SK-N-SH (cell line): ENCODE data around the gene DKK1. TPM values are rescaled to one million over a fixed set of nuclear protein-coding genes. Genes with fewer than 3 reads are reported as not detected.

ENCODE experiments used
- CHD2 ChIP-seq: fragments of 150-350 bp; IDR thresholded peaks from 2 replicates; pipeline ENCODE4 v1.6.1; 2018; ENCODE audit warnings: low read length; ENCODE audit not compliant: partially characterized antibody
- CTCF ChIP-seq: fragments of 200-600 bp; sonication (generic); IDR thresholded peaks from 2 replicates; pipeline ENCODE4 v1.6.1; 2017; ENCODE audit warnings: antibody characterized with exemption, mild to moderate bottlenecking, moderate library complexity
- ELF1 ChIP-seq: IDR thresholded peaks from 2 replicates; pipeline ENCODE4 v1.4.0; 2012
- FOSL2 ChIP-seq: IDR thresholded peaks from 2 replicates; pipeline ENCODE4 v1.4.0; 2012; ENCODE audit warnings: low read depth, mild to moderate bottlenecking, moderate library complexity, borderline replicate concordance
- FOXJ3 ChIP-seq: sonication (generic); formaldehyde crosslinking; IDR thresholded peaks from 2 replicates; pipeline ENCODE4 v1.5.1; 2020; ENCODE audit warnings: mild to moderate bottlenecking, missing genetic modification reagents
- FOXM1 ChIP-seq: IDR thresholded peaks from 2 replicates; pipeline ENCODE4 v1.4.0; 2012; ENCODE audit warnings: low read depth, mild to moderate bottlenecking
- GABPA ChIP-seq: IDR thresholded peaks from 2 replicates; pipeline ENCODE4 v1.4.0; 2012; ENCODE audit warnings: low read depth, mild to moderate bottlenecking
- IRF3 ChIP-seq: fragments of 150-350 bp; IDR thresholded peaks from 2 replicates; pipeline ENCODE4 v1.6.1; 2016; ENCODE audit warnings: mild to moderate bottlenecking, low read depth, low read length
- JUND ChIP-seq: IDR thresholded peaks from 2 replicates; pipeline ENCODE4 v1.4.0; 2012
- MAX ChIP-seq: IDR thresholded peaks from 2 replicates; pipeline ENCODE4 v1.4.0; 2012; ENCODE audit warnings: low read depth
- MEF2A ChIP-seq: IDR thresholded peaks from 2 replicates; pipeline ENCODE4 v1.4.0; 2012; ENCODE audit warnings: low read depth, borderline replicate concordance
- NFIC ChIP-seq: IDR thresholded peaks from 2 replicates; pipeline ENCODE4 v1.4.0; 2012; ENCODE audit warnings: borderline replicate concordance
- NRF1 ChIP-seq: IDR thresholded peaks from 2 replicates; pipeline ENCODE4 v1.6.1; 2012; ENCODE audit warnings: low read depth, mild to moderate bottlenecking, low read length
- POLR2AphosphoS5 ChIP-seq: IDR thresholded peaks from 2 replicates; pipeline ENCODE4 v1.6.1; 2012; ENCODE audit warnings: low read depth, low read length
- RCOR1 ChIP-seq: fragments of 150-350 bp; IDR thresholded peaks from 2 replicates; pipeline ENCODE4 v1.6.1; 2017; ENCODE audit warnings: antibody characterized with exemption, low read length
- RXRA ChIP-seq: IDR thresholded peaks from 2 replicates; pipeline ENCODE4 v1.4.0; 2012; ENCODE audit warnings: low read depth, mild to moderate bottlenecking, borderline replicate concordance
- SIN3A ChIP-seq: IDR thresholded peaks from 2 replicates; pipeline ENCODE4 v1.6.1; 2012; ENCODE audit warnings: low read depth, mild to moderate bottlenecking, low read length, moderate library complexity, borderline replicate concordance
- SMC3 ChIP-seq: IDR thresholded peaks from 2 replicates; pipeline ENCODE4 v1.6.1; 2012; ENCODE audit warnings: low read depth, low read length, improper control_type of control experiment
- TAF1 ChIP-seq: IDR thresholded peaks from 2 replicates; pipeline ENCODE4 v1.6.1; 2012; ENCODE audit warnings: low read depth, mild to moderate bottlenecking, low read length, moderate library complexity, borderline replicate concordance
- TCF12 ChIP-seq: IDR thresholded peaks from 2 replicates; pipeline ENCODE4 v1.4.0; 2012
- TEAD4 ChIP-seq: IDR thresholded peaks from 2 replicates; pipeline ENCODE4 v1.4.0; 2012; ENCODE audit warnings: mild to moderate bottlenecking, borderline replicate concordance; ENCODE audit not compliant: insufficient read depth
- USF2 ChIP-seq: fragments of 150-350 bp; IDR thresholded peaks from 2 replicates; pipeline ENCODE4 v1.6.1; 2017; ENCODE audit warnings: antibody characterized with exemption, low read length, low read depth, borderline replicate concordance
- ZBTB33 ChIP-seq: IDR thresholded peaks from 2 replicates; pipeline ENCODE4 v1.4.0; 2012; ENCODE audit warnings: low read depth, borderline replicate concordance
- polyA plus RNA-seq, 3 experiments: library from polyadenylated mRNA; depleted of rRNA; stranded (reverse); fragments of >200 nt; gene quantifications; 2 replicates each; pipeline ENCODE4 v1.2.3, GENCODE V29; 2012

The DKK1 gene
- polyA plus RNA-seq, 1 of the 3 experiments (the other 2 are of a cell fraction) = 225 TPM

GRCh38 chr10:52318822-52319464 is 4.9 kb downstream of the DKK1 start (continued):
- TF ChIP-seq NRF1 (no peak), NFIC (peak; percentile 81), USF2 (no peak), TAF1 (no peak; the same call in 1 of the 2 replicates), JUND (peak; percentile 99), SIN3A (no peak), ELF1 (no peak; the same call in 1 of the 2 replicates), FOXJ3 (CRISPR knock-in tag) (no peak), MEF2A (peak; percentile 80; the same call in 1 of the 2 replicates), RCOR1 (no peak), ZBTB33 (peak; percentile 82), IRF3 (no peak), FOXM1 (peak; percentile 92), GABPA (0 out of 2 replicates have a peak, but pooled peaks have one; percentile 29), MAX (peak; percentile 62), RXRA (peak; percentile 69; the same call in 1 of the 2 replicates), TCF12 (peak; percentile 95), CTCF (no peak), SMC3 (no peak), FOSL2 (peak; percentile 98), TEAD4 (peak; percentile 98), CHD2 (no peak), POLR2AphosphoS5 (peak; percentile 86)
